ENCODE results near the gene SORCS3. TPM values are rescaled to one million over a fixed set of nuclear protein-coding genes. Genes with fewer than 3 reads are reported as not detected.

SORCS3 gene
- total and polyA plus RNA-seq, 2 of the 4 experiments (the other 2 are of a cell fraction), result not detected

DNA sequence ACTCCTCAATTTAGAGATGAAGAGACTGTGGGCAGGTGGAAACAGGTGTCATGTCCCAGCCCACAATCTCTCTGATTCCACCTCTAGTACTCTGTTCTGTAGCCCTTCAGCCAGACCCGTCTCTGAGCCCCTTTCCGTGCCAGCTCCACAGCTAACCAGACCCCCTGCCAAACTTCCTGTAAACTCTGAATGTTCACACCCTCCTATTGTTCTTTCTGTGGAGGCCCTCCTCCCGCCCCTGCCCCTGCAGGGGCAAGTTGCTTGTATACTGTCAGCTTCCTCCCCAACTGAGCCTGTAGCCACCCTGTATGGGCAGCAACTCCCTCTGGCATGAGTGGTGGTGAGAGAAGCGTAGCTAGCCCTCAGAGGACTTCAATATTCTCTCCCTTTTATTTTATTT lies 520.7 kb downstream of the SORCS3 start:
- H4K5ac ChIP-seq (ENCODE audit: low read depth, low read length), result no peak overlapping the region
- no peak overlapping the region for H3K9ac ChIP-seq (ENCODE audit: low read depth, low read length)
- H2BK120ac ChIP-seq (ENCODE audit: low read depth, low read length), result no peak overlapping the region
- H3K4me2 ChIP-seq (ENCODE audit: low read depth, low read length), result no peak overlapping the region
- H4K20me1 ChIP-seq (ENCODE audit: insufficient read depth, low read length), result no peaks in the 10 kb centered on the region
- BruUV-seq (replicated peaks), result no TSS peak
- no peak overlapping the region for H3K18ac ChIP-seq (ENCODE audit: low read depth, low read length)
- no peaks in the 10 kb centered on the region for H3K79me1 ChIP-seq (ENCODE audit: low read depth in 1 of 2, low read length in 2 of 2)
- no peak overlapping the region for H2BK15ac ChIP-seq (ENCODE audit: low read depth, low read length)
- no peak overlapping the region for H2BK20ac ChIP-seq (ENCODE audit: low read depth, low read length)
- DNase-seq, result no peak
- H3K27me3 ChIP-seq (ENCODE audit: control insufficient read depth, insufficient read depth, low read length), result no peaks in the 10 kb centered on the region
- H3K4me3 ChIP-seq (ENCODE audit: insufficient read depth, low read depth, low read length), result no peak overlapping the region
- in situ Hi-C loops (cut with MboI; ENCODE audit: low sequenced_read_pairs) (no loop called here), dilution Hi-C loops (cut with HindIII; ENCODE audit: low sequenced_read_pairs, unreplicated experiment) (no loop called here), intact Hi-C loops (cut with micrococcal nuclease) (no loop called here)
- H2AFZ ChIP-seq (replicated peaks; ENCODE audit: low read length, poor library complexity), result no peak overlapping the region
- H4K91ac ChIP-seq (ENCODE audit: insufficient read depth, low read depth, low read length), result no peak overlapping the region
- H2AK9ac ChIP-seq (replicated peaks; ENCODE audit: low read depth, low read length, poor library complexity), result no peak overlapping the region
- no peaks in the 10 kb centered on the region for H3K36me3 ChIP-seq (ENCODE audit: control insufficient read depth, insufficient read depth, low read length)
- H3K4me1 ChIP-seq (ENCODE audit: control insufficient read depth, insufficient read depth, low read length), result no peaks in the 10 kb centered on the region
- H3K4ac ChIP-seq (ENCODE audit: low read depth, low read length), result no peak overlapping the region
- no peak overlapping the region for H3K56ac ChIP-seq (ENCODE audit: extremely low read depth, insufficient read depth, low read length)
- H2AK5ac ChIP-seq (ENCODE audit: low read depth, low read length), result no peak overlapping the region
- peaks cover 12% of the 10 kb centered on the region for H3K9me3 ChIP-seq (ENCODE audit: control insufficient read depth, insufficient read depth, low read length)
- H2BK5ac ChIP-seq (ENCODE audit: low read depth, low read length, poor library complexity, severe bottlenecking), result no peak overlapping the region
- H4K8ac ChIP-seq (ENCODE audit: low read depth in 2 of 2, low read length in 2 of 2), result no peak overlapping the region
- no peak overlapping the region for H3K23ac ChIP-seq (ENCODE audit: low read depth, low read length)
- no peak for TF ChIP-seq NFE2L2 (IDR thresholded peaks at IDR 0.05; ENCODE audit: low read depth, low read length)
- TF ChIP-seq POLR2A (IDR thresholded peaks at IDR 0.05; ENCODE audit: low read depth, low read length), result no peak
- TF ChIP-seq RFX5 (IDR thresholded peaks at IDR 0.05; ENCODE audit: low read depth, low read length), result no peak
- no peak for TF ChIP-seq RAD21 (IDR thresholded peaks at IDR 0.05; ENCODE audit: low read length)
- TF ChIP-seq MXI1 (IDR thresholded peaks at IDR 0.05; ENCODE audit: borderline replicate concordance, low read depth, low read length), result no peak
- TF ChIP-seq SMC3 (IDR thresholded peaks at IDR 0.05; ENCODE audit: low read depth, low read length), result no peak
- TF ChIP-seq MAZ (IDR thresholded peaks at IDR 0.05; ENCODE audit: borderline replicate concordance, low read depth, low read length), result no peak
- TF ChIP-seq RCOR1 (IDR thresholded peaks at IDR 0.05; ENCODE audit: insufficient replicate concordance, low read length), result no peak
- no peak overlapping the region for H3K14ac ChIP-seq (replicated peaks; ENCODE audit: low read depth, low read length)
- ATAC-seq (ENCODE audit: low read depth), result no peak
- no peaks in the 10 kb centered on the region for H3K9me1 ChIP-seq (ENCODE audit: insufficient read depth, low read length)
- ChIA-PET CTCF (no interaction called here), POLR2A (ENCODE audit: unreplicated experiment) (no interaction called here)
- WGBS, 2 experiments (ENCODE audit: extremely low coverage in 2 of 2, insufficient read length in 1 of 2), result no CpG with 5 or more reads among the region's 4 CpGs
- H3K27ac ChIP-seq (ENCODE audit: insufficient read depth, low read length), result no peak overlapping the region

Data from IMR-90 (cell line).